ENCODE measurements around the gene HCCS. TPM values are rescaled to one million over a fixed set of nuclear protein-coding genes. Genes with fewer than 3 reads are reported as not detected.

HCCS gene
- total and polyA plus RNA-seq, 2 of the 13 experiments (the other 11 are each of a cell fraction or from before 2014, with no cell fraction given): 15.4 to 16.7 TPM

- TF ChIP-seq, protein P1, sequence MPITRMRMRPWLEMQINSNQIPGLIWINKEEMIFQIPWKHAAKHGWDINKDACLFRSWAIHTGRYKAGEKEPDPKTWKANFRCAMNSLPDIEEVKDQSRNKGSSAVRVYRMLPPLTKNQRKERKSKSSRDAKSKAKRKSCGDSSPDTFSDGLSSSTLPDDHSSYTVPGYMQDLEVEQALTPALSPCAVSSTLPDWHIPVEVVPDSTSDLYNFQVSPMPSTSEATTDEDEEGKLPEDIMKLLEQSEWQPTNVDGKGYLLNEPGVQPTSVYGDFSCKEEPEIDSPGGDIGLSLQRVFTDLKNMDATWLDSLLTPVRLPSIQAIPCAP (CRISPR knock-in tag; IDR thresholded peaks at IDR 0.05; ENCODE audit: low read depth): no peak
- TF ChIP-seq, protein P2, sequence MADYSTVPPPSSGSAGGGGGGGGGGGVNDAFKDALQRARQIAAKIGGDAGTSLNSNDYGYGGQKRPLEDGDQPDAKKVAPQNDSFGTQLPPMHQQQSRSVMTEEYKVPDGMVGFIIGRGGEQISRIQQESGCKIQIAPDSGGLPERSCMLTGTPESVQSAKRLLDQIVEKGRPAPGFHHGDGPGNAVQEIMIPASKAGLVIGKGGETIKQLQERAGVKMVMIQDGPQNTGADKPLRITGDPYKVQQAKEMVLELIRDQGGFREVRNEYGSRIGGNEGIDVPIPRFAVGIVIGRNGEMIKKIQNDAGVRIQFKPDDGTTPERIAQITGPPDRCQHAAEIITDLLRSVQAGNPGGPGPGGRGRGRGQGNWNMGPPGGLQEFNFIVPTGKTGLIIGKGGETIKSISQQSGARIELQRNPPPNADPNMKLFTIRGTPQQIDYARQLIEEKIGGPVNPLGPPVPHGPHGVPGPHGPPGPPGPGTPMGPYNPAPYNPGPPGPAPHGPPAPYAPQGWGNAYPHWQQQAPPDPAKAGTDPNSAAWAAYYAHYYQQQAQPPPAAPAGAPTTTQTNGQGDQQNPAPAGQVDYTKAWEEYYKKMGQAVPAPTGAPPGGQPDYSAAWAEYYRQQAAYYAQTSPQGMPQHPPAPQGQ (CRISPR knock-in tag; IDR thresholded peaks at IDR 0.05; ENCODE audit: borderline replicate concordance): no peak
- TF ChIP-seq ZNF17 (CRISPR knock-in tag; IDR thresholded peaks at IDR 0.05) (no peak), BHLHE40 (IDR thresholded peaks at IDR 0.05; ENCODE audit: low read length) (no peak), TEAD3 (CRISPR knock-in tag; optimal IDR thresholded peaks at IDR 0.05; ENCODE audit: borderline replicate concordance) (no peak), ZNF572 (CRISPR knock-in tag; IDR thresholded peaks at IDR 0.05) (no peak), SALL1 (CRISPR knock-in tag; IDR thresholded peaks at IDR 0.05) (no peak)
- TF ChIP-seq, protein P3, sequence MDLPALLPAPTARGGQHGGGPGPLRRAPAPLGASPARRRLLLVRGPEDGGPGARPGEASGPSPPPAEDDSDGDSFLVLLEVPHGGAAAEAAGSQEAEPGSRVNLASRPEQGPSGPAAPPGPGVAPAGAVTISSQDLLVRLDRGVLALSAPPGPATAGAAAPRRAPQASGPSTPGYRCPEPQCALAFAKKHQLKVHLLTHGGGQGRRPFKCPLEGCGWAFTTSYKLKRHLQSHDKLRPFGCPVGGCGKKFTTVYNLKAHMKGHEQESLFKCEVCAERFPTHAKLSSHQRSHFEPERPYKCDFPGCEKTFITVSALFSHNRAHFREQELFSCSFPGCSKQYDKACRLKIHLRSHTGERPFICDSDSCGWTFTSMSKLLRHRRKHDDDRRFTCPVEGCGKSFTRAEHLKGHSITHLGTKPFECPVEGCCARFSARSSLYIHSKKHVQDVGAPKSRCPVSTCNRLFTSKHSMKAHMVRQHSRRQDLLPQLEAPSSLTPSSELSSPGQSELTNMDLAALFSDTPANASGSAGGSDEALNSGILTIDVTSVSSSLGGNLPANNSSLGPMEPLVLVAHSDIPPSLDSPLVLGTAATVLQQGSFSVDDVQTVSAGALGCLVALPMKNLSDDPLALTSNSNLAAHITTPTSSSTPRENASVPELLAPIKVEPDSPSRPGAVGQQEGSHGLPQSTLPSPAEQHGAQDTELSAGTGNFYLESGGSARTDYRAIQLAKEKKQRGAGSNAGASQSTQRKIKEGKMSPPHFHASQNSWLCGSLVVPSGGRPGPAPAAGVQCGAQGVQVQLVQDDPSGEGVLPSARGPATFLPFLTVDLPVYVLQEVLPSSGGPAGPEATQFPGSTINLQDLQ (CRISPR knock-in tag; IDR thresholded peaks at IDR 0.05): no peak
- TF ChIP-seq, protein P4, sequence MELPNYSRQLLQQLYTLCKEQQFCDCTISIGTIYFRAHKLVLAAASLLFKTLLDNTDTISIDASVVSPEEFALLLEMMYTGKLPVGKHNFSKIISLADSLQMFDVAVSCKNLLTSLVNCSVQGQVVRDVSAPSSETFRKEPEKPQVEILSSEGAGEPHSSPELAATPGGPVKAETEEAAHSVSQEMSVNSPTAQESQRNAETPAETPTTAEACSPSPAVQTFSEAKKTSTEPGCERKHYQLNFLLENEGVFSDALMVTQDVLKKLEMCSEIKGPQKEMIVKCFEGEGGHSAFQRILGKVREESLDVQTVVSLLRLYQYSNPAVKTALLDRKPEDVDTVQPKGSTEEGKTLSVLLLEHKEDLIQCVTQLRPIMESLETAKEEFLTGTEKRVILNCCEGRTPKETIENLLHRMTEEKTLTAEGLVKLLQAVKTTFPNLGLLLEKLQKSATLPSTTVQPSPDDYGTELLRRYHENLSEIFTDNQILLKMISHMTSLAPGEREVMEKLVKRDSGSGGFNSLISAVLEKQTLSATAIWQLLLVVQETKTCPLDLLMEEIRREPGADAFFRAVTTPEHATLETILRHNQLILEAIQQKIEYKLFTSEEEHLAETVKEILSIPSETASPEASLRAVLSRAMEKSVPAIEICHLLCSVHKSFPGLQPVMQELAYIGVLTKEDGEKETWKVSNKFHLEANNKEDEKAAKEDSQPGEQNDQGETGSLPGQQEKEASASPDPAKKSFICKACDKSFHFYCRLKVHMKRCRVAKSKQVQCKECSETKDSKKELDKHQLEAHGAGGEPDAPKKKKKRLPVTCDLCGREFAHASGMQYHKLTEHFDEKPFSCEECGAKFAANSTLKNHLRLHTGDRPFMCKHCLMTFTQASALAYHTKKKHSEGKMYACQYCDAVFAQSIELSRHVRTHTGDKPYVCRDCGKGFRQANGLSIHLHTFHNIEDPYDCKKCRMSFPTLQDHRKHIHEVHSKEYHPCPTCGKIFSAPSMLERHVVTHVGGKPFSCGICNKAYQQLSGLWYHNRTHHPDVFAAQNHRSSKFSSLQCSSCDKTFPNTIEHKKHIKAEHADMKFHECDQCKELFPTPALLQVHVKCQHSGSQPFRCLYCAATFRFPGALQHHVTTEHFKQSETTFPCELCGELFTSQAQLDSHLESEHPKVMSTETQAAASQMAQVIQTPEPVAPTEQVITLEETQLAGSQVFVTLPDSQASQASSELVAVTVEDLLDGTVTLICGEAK (IDR thresholded peaks at IDR 0.05): no peak
- TF ChIP-seq, protein P4 (CRISPR knock-in tag; IDR thresholded peaks at IDR 0.05): no peak
- Histone ChIP-seq H3K4me1 (ENCODE audit: insufficient read depth, low read length) (peaks cover 30% of the 10 kb centered on the region), H3K9me3 (ENCODE audit: low read length) (no peaks in the 10 kb centered on the region), H2AFZ (ENCODE audit: low read length) (no peak overlapping the region), H4K20me1 (ENCODE audit: insufficient read depth, low read length) (no peaks in the 10 kb centered on the region), H3K4me2 (ENCODE audit: low read depth, low read length) (no peak overlapping the region), H3K27ac (ENCODE audit: extremely low read length, insufficient read depth, low read length) (no peak overlapping the region), H3K4me3 (replicated peaks in 1 of 3; ENCODE audit: insufficient read depth in 1 of 3, low read depth in 2 of 3, low read length in 3 of 3) (no peak overlapping the region), H3K9ac (ENCODE audit: insufficient read depth, low read depth, low read length) (no peak overlapping the region), H3K36me3 (replicated peaks in 1 of 2; ENCODE audit: control insufficient read depth in 1 of 2, insufficient read depth in 2 of 2, low read length in 2 of 2) (peaks cover under 1 to 37% of the 10 kb centered on the region in 2 experiments; a peak in 4 of 5 replicates), H3K27me3 (ENCODE audit: control insufficient read depth in 1 of 2, insufficient read depth in 2 of 2, low read length in 2 of 2) (no peaks in the 10 kb centered on the region), H3K79me2 (ENCODE audit: insufficient read depth, low read length) (peaks cover 17% of the 10 kb centered on the region)
- intact Hi-C loops (cut with micrococcal nuclease; ENCODE audit: unreplicated experiment) (no loop called here), in situ Hi-C loops (cut with HindIII; ENCODE audit: extremely low pct_ligation_motif_present, low pct_unique_long_range_greater_than_20kb) (no loop called here)
- ATAC-seq (no peak), FAIRE-seq (no peak), DNase-seq (ENCODE audit: low spot score) (no peak)
- BruUV-seq (replicated peaks): no TSS peak
- ChIA-PET CTCF (ENCODE audit: low intra/inter-chr PET ratio, low total read pairs) (no interaction called here), POLR2A (no interaction called here)
These were observed 2.6 kb downstream of the HCCS start for GRCh38 chrX:11113731-11114130.

Measured in HepG2 (cell line).